CD4-positive, alpha-beta T cell treated with Interleukin-2 at 100 ng/mL for 4 hours (primary cell): ENCODE measurements around the gene PCSK7.
"Not testable (repeated sequence)": the region's sequence is repeated elsewhere in the genome, so short reads cannot be mapped to it uniquely, and the experiment has no call there.

Experiments
- DNase-seq: peaks from one replicate; pipeline ENCODE4 v3.0.0-alpha.2; 2020; ENCODE audit warnings: low spot score

PCSK7 gene, protein sequence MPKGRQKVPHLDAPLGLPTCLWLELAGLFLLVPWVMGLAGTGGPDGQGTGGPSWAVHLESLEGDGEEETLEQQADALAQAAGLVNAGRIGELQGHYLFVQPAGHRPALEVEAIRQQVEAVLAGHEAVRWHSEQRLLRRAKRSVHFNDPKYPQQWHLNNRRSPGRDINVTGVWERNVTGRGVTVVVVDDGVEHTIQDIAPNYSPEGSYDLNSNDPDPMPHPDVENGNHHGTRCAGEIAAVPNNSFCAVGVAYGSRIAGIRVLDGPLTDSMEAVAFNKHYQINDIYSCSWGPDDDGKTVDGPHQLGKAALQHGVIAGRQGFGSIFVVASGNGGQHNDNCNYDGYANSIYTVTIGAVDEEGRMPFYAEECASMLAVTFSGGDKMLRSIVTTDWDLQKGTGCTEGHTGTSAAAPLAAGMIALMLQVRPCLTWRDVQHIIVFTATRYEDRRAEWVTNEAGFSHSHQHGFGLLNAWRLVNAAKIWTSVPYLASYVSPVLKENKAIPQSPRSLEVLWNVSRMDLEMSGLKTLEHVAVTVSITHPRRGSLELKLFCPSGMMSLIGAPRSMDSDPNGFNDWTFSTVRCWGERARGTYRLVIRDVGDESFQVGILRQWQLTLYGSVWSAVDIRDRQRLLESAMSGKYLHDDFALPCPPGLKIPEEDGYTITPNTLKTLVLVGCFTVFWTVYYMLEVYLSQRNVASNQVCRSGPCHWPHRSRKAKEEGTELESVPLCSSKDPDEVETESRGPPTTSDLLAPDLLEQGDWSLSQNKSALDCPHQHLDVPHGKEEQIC

DNA sequence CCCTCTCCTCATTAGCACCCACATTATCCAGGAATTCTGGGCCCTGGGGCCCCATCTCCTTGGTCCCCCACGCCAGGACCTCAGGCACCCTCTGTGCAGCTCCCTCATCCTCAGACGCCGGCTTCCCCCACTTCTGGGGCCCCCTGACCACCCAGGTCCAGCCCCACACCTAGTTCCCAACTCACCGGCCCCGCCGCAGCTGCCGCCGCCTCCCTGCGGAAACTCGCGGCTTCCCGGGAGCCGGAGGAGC is at the start of gene PCSK7:
Gene PCSK7 (minus strand): TSS at position 232 of the 250 bp plus-strand sequence. CDS start 2,229 bp downstream, outside the sequence.
- DNase-seq = no peak

DNA sequence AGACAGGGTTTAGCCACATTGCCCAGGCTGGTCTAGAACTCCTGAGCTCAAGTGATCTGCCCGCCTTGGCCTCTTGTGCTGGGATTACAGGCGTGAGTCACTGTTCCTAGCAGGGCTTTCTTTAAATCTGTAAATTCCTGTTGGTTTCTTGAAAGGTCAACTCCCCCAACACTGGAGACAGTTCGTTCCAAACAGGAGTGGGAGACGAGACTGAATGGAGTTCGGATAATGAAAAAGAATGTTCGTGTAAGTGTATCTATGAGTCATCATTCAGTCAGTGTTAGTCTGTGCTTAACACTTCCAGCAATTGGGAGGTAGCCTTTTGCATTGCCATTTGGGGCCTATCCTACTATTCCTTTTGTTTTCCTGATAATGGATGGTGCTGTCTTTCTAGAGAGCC is 49.3 kb upstream of the PCSK7 start:
- DNase-seq = no peak

DNA sequence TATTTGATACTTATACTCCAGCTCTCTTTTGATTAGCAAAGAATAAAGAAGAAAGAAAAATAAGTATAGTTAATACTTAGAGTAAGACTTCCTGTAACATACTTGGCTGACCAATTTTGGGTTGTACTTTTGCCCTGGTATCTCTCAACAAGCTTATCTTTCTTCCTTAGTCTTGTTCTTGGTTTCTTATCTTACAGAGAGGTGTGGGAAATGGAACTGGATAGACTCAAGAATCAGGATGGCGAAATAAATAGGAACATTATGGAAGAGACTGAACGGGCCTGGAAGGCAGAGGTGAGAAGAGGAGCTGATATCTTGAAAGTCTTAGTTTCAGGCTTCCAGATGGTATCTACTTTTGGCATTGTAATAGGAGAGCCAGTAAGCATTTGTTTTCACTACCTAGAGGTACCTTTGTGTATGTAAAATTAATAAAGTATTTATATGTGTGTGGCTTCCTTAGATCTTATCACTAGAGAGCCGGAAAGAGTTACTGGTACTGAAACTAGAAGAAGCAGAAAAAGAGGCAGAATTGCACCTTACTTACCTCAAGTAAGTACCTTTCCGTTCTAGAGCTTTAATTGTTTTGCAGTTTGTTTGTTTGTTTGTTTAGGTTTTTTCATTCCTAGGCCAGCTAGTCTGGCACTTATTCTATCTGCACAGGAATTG is 48.0 kb upstream of the PCSK7 start:
- DNase-seq = peak; percentile 43

DNA sequence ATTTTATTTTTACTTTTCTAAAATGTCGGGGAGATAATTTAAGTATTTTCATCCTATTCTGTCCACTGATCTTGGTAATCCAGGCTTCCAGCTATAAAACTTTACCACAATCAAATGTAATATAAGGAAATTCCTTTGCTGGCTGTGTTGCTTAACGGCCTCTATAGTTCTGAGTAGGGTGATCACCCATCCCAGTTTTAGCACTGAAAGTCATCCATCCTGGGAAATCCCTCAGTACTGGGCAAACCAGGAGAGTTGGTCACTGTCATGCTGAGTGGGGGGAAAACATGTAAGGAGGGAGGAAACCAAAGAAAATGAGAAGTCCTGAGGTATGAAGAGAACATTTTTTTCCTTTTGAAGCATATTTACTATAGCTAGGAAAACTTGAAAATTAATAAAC is 46.5 kb upstream of the PCSK7 start:
- DNase-seq = no peak

DNA sequence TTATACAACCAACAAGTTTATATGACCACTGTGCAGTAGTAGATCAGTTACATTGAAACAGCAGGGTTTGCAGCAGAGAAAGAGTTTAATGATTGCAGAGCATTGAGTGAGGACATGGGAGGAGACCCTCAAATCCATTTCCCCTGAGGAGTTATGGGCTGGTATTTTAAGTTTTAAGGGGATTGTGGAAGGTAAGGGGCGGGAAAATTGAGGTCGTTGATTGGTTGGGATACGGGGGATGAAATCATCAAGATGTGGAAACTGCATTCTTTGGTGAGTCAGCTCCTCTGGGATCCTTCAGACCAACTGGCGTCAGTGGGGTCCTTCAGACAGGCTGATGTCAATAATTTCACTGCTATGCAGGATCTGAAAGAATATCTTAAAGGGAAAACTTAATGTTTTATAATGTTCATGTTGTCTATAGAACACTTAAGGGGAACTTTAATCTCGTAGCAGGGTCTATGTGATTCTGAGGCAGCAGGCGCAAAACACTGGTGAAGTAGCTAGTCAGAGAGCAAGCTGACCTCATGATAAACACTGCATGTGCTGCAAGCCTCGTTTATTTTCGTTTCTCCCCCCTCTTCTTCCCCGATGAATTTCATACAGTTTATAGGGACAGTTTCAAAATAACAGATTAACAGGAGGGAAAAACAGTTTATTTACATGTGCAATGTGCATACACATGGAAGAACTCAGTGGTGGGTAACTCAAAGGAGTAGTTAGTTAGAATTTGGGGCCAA is 41.8 kb upstream of the PCSK7 start:
- no peak for DNase-seq

DNA sequence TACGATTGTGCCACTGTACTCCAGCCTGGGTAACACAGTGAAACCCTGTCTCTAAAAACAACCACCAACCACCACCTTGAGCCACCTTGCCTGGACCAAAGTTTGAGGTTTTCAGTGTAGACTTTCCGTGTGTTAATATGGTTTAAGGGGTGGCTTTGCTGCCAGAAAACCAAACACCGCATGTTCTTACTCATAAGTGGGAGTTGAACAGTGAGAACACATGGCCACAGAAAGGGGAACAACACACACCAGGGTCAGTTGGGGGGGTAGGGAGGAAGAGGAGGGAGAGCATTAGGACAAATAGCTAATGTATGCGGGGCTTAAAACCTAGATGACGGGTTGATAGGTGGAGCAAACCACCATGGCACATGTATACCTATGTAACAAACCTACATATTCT is 40.3 kb upstream of the PCSK7 start:
- not testable (repeated sequence) for DNase-seq

DNA sequence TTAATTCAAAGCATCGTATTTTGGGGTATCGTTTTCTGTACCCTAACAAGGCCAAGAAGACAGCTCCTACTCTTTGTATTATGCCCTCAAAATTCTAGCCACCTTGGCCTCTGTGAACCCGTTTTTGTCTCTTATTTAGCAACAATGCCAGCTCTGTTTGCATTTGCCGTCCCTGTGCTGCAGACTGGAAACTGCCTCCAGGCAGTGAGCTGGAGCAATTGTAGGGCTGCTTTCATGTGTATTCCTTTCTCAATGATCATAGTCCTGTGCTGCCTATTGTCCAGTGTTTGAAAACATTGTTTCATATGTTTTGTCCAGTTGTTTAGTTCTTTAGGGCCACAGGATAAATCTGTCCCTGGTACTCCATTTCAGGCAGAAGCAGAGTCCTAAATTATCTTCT is 39.3 kb upstream of the PCSK7 start:
- DNase-seq = no peak

DNA sequence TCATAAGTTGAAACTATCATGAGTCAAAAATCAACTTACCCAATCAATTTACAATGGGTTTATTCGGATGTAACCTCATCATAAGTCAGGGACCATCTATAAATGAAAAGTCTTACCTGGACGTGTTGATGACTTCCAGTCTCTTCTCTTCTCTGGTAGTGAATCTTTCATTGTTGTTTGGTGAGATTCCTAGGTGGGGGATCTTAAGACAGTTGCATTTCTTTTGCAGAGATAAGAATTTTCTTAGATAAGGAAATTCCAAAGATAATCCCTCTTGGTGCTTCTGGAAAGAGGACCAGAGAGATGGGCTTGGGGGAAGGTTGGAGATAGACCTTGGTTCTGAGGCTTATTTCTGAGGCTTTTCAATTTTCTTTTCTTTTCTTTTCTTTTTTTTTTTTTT is 38.0 kb upstream of the PCSK7 start:
- DNase-seq = no peak

DNA sequence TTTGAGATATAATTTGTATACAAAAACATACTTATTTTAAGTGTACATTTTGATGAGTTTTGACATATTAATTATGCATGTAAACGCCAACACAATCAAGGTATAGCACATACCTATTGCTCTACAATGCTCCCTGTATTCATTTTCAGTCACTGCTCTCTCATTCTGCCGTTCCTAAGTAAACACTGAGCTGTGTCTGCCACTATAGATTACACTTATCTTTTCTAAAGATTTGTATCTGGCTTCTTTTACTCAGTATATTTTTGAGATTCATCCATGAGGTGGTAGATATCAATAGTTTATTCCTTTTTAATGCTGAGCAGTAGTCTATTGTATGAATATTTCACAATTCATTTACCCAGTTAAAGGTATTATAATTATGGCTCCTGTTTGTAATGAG is 33.9 kb upstream of the PCSK7 start:
- DNase-seq = no peak

DNA sequence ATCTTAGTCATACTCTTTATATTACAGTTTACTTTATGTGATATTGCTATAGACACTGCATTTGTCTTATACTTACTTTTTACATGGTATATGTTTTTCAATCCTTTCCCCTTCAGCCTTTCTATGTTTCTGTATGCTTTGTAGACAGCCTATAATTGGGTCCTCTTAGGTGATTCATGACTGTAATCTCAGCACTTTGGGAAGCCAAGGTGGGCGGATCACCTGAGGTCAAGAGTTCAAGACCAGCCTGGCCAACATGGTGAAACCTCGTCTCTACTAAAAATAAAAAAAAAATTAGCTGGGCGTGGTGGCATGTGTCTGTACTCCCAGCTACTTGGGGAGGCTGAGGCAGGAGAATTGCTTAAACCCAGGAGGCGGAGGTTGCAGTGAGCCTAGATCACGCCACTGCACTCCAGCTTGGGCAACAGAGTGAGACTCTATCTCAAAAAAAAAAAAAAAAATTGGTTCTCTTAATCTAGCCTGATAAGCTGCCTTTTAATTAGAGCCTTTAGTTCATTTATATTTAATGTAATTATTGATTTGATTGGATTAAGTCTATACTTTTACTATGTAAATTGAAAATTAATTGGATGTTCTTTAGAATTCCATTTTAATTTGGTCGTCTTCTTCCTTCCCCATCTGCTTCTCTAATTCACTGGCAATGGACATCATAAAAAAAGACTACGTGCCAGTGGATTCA is 32.9 kb upstream of the PCSK7 start:
- DNase-seq = not testable (repeated sequence)

DNA sequence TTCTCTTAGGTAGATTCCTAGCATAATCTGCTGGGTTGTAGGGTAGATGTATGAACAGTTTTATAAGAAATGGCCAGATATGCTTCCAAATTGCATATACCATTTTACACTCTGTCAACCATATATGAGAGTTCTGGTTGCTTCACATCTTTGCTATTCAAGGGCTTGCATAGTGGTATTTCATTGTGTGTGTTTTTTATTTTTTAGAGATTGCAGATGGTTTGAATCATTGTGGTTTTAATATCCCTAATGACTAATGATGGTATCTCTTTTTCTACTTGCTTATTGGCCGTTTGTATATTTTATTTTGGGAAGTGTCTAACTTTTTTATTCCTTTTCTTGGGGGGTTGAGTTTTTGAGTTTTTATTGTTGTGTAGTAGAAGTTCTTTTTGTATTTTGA is 27.5 kb upstream of the PCSK7 start:
- no peak for DNase-seq

DNA sequence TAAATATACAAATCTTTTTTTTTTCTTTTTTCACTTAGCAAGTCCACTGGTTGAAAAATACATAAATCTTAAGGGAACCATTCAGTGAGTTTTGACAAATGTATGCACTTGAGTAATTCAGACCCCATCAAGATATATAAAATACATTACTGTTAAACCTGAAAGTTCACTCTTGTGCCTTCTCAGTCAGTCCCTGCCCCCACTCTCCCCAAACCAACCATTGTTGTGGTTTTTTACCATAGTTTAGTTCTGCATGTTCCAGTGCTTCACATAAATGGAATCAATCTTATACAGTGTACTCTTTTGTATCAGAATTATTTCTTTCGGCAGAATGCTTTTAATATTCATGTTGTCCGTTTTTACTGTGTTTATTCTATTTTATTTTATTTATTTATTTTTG is 26.7 kb upstream of the PCSK7 start:
- DNase-seq = no peak

DNA sequence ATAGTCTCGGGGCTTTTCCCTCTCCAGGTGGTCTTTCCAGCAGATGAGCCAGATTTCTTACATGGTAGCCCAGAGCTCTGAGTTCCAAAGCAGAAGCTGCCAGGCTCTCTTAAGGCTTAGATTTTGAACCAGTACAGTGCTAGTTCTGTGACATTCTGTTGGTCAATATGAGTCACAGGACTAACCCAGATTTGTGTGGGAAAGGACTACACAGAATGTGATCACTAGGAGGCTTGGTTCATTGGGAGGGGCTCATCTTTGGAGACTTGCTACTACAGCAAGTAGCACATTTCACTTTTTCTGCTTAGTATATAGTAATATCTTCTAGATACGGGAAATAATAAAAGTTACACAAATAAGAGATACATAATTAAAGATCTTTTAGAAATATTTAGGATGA is 24.7 kb upstream of the PCSK7 start:
- DNase-seq = no peak

DNA sequence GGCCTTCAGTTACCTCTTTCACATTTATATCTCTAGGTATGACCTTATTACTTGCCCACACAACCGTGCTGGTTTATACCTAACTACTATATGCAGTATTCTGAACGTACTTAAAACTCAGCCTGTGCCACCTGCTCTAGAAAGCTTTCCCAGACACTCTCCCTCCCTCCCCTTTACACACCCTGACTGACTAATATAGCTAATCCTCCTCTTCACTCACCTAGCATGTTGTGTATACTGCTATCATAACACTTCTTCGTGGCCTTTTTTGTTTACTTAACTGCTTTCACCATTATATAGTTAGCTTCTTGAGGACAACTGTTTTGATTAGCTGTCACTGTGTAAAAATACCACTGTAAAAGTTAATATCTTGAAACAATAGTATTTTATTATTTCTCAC is 24.1 kb upstream of the PCSK7 start:
- no peak for DNase-seq

DNA sequence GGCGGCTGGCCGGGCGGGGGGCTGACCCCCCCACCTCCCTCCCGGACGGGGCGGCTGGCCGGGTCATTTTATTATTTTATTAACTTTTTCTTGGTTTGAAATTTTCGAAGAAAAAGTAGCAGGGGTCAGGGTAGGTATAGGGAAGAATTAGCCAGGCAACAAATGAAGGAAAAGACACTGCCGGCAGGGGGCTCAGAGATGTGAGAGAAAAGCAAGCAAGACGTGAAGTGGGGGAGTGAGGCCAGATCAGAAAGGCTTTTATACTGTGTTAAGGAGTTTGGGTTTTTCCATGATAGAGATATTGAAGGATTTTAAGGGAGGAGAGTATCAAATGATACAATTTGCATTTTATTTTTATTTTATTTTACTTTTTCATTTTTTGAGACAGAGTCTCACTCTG is 19.6 kb upstream of the PCSK7 start:
- DNase-seq = no peak

DNA sequence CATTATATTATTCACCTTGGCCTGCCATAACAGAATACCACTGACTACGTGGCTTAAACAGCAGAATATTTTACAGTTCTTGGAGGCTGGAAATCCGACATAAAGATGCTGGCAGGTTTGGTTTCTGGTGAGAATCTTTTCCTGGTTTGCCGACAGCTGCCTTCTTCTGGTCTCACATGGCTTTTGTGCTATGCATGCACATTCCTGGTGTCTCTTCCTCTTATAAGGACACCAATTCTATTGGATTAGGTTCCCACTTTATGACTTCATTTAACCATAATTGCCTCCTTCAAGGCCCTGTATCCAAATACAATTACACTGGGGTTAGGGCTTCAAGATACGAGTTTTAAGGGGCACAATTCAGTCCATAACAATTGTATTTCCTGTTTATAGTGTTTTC is 17.7 kb upstream of the PCSK7 start:
- no peak for DNase-seq

DNA sequence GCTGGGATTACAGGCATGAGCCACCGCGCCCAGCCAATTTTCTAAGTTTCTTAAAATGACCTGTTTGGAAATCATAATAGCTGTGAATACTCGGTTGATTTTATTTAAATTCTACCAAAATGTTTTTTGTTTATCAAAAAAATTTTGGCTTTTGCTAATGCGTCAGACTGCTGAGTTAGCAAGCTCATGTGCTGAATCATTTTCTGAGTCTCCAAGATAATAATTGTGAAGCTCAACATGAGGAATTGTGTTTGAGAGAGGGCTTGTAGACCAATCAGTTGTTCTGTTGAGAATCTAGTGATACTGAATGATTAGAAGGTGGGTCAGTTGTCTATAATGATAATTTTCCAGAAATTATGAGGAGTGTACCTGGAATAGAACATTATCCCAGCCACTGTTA is 16.5 kb upstream of the PCSK7 start:
- DNase-seq = no peak

DNA sequence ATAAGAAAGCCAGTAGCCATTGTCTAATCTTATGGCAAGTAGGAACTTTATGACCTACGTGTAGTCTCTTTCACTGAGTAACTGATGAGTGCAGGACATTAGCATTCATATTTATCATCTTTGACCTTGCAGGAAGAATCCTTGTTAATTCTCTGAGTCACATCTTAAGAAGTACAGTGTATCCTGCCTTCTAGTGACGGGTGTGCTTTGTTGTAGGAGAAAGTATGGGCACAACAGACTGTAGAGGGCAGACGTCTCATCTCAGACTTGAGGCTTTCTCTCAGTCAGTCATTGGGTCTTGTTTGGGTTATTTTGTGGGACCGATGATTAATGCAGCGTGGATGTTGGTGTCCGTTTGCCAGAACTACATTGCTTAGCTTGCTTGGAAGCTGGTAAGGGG is 7.4 kb upstream of the PCSK7 start:
- DNase-seq = no peak

DNA sequence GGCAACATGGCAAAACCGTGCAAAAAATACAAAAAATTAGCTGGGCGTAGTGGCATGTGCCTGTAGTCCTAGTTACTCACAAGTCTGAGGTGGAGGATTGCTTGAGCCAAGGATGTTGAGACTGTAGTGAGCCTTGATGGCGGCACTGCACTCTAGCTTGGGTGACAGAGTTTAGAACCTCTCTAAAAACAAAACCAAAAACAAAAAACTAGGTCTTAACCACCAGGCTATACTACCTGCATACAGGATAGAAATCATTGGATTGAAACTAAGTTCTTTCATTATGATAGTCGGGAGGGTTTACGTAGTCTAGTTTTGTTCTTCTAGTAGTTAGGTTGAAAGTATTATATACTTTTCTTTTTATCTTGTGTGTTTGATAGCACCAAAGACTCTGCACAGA is 6.3 kb upstream of the PCSK7 start:
- DNase-seq = no peak

DNA sequence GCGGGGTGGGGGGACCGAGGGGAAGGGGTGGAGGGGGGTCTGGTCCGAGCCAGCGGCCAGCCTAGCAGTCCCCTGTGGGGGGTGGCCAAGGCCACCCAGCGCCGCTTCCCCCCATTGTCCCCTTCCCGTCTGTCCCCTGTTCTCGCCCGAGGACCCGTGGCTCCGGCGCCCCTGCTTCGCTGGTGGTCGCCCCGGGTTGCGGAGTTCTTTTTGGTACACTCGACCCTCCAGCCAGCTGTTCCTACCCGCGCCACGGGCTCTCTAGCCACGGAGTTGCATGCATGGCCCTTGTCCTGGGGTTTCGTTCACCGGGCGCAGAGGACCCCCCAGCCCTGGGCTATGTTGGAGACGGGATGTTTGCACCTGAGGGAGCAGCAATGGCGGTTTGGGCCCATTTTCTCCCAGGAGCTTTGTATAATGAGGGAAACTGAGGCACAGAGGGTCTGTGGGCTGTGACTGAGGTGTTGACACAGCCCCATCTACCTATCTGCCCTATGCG is 1.1 kb upstream of the PCSK7 start:
- no peak for DNase-seq

DNA sequence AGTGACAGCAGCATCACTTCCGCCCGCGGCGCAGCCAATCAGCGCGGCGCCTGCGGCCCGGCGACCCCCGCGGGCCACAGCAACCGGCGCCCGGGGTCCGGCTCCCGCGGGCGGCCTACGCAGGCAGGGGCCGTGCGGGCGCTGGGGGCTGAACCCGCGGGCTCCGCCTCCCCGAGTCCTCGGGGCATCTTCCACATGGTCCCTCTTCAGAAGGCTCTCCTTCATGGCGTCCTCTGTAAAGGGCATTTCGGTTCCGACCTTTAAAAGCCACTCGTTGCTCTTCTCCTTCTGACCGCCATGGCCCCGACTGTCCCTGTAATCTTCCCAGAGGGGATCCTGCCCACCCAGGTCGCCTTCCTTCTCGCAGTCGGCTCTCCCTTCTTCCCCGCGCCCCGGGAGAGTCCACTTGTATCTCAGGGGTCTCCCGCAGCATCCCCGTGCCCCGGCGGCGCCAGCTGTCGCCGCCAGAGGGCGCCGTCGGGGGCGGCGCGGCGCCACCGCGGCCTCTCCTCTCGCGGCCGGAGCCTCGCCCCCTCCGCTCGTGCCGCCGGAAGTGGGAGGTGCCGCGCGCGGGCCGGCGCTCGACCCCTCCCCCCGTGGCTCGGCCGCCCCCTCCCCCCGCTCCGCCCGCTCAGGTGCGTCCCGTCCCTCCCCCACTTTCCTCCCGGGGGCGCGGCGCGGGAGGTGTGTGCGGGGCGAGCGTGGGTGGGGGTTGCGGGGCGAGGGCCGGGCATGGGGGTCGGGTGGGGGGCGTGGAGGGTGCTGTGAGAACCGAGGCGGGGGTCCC is 412 bp upstream of the PCSK7 start, which contains the start of gene RNF214:
Gene RNF214 (plus strand): TSS at position 580 of the 787 bp plus-strand sequence. CDS start 1,602 bp downstream, outside the sequence.
- peak; percentile 76 for DNase-seq
